Middle frontal gyrus (tissue), 1 donor: ENCODE results near the gene S100A4.
"Not testable (repeated sequence)": the region's sequence is repeated elsewhere in the genome, so short reads cannot be mapped to it uniquely, and the experiment has no call there.

Experiments
- DNase-seq: peaks from one replicate; pipeline ENCODE4 v3.0.0-alpha.2; 2015; ENCODE audit warnings: low spot score; ENCODE audit errors: extremely low spot score

The S100A4 gene

DNA sequence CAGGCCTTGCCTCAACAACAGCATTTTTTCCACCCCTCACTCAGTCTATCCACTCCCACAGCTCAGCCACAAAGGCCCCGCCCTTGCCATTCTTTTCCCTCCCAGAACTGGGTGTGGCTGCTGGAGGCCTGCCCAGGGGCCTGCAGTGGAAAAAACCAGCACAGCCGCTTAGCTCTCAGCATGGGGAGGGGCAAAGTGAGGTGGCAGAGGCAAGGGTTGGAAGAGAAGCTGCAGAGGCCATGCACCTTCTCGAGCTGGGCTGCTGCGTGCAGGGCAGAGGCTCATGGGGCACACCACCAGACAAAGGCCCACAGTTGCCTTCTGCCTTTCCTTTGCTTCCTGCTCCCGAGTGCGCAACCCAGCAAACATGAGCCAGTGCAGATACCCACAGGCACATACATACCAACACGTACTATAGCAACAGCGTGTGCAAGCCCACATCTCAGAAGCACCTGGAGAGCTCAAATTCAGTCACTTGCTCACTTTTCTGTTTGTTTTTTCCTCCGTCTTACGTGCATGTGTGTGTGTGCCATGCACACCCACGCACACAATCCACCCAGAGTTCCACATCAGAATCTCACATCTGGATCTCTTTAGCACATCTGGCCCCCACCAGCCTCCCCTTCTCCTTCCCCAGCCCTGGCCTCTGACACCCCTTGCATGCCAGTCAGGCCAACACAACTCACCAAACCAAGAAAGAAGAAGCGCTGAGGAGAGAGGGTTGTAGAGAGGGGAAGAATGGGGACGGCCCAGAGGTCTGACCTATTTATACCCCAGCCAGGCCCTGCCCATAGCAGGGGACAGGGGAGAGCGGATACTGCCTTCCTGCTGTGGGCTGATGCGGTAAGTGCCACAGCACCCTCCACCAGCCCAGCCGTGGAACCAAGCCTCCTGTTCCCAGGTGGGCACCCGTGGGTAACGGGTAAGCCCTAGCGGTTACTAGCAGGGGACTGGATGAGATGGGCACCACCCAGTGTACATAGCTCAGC is at the start of gene S100A4:
S100A4 (minus strand) TSS at position 740 of the 989 bp plus-strand sequence. CDS start 1,012 bp downstream, outside the sequence.
- DNase-seq, result no peak

DNA sequence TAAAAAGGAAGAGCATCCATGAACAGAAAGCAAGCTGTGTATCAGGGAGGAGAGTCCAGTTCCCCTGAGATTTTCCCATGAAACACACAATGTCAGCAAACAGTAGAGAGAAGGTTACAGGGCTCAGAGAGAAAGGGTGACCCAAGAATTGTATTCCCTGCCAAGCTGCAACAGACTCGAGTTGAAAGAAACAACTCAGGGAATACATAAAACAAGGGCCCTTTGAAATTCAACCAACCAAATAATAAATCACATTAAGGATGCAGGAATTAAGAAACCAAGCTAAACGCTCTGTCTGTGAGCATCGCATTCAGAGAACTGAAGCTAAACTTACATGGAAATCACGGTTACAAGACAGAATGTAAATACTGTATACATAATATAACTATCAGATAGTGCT is 47.1 kb upstream of the S100A4 start:
- no peak for DNase-seq

DNA sequence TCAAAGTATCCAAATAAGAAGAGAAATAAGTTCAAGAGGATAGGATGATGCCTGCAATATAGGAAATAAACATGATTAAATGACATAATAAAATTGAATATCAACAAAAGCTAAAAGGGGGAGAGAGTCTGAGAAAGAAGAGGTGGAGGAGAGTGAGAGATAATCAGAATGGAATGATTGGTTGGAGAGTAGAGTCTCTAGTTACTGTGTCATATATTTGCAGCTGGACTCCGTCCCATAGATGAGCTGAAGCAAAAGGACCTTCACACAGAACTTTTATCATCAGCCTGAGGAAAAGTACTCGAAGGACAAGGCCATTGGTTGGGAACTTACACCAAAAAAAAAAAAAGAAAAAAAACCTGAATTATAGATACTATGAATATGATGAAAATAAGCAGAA is 42.9 kb upstream of the S100A4 start:
- no peak for DNase-seq

DNA sequence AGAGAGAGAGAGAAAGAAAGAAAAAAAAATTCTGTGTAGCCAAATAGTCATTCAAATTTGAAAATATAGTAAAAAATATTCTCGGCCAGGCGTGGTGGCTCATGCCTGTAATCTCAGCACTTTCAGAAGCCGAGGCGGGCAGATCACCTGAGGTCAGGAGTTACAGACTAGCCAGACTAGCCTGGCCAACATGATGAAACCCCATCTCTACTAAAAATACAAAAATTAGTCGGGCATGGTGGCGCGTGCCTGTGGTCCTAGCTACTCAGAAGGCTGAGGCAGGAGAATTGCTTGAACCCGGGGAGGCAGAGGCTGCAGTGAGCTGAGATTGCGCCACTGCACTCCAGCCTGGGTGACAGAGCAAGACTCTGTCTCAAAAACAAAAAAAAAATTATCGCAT is 42.4 kb upstream of the S100A4 start:
- DNase-seq, result not testable (repeated sequence)

DNA sequence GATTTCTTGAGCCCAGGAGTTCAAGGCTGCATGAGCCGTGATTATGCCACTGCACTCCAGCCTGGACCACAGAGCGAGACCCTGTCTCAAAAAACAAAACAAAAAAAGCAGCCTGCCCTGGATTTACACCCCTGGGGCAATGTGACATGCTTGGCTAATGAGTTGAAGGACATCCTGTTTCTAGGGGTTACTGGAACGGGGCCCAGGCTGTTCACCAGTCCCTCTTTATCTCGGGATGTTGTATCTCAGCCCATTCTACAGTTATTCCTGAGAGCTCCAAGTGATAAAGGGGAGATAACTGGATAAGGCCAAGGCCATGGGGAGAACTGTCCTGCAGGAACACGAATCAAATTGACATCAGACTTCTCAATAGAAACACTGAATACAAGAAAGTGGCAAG is 41.7 kb upstream of the S100A4 start:
- no peak for DNase-seq

DNA sequence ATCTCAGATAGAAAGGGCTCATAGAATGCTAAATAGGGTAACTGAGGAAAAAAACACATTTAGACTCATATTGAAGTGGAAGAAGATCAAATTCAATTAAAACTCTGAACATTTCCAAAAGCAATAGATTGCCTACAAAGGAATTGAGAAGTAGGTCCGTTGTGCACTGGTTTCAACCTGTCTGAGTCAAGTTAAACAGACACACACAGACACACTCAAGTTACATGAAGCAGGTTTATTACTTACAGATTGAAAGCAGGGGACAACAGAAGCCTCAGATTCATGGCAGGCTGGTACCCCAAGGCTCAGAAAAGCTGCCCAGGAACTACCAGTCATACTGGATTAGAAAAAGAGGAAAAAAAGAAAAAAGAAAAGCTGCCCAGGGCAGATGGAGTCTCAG is 40.7 kb upstream of the S100A4 start:
- DNase-seq, result no peak

DNA sequence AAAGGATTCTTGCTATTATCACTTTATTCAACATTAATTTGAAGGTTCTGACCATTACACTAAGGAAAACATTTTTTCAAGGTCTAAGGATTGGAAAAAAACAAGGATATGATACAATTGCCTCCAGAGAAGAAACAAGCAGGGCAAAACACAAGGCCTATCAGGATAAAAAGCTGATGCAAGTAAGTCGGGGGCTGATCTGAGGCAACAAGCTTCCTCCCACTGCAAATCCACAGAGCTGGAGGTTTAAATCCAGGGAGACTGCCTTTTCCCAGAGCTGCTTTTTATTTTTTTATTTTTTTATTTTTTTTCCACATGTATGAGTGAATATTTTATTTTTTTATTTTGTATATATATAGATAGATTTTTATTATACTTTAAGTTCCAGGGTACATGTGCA is 39.4 kb upstream of the S100A4 start:
- DNase-seq, result no peak

DNA sequence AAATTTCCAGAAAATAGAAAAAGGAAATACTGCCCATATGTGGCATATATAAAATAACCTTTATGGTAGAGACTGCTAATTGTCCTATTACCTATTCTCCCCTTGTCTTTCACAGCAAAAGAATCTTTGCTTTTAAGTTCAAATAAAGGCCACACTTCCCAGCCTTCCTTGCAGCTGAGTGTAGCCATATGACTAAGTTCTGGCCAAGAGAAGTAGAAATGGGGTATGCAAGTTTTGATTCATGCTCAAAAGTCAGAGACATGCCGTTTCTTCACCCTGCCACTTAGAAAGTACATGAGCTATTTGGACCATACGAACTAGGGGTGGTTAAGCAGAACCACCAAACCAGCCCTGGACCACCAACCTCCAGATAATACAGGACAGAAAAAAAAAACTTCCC is 38.4 kb upstream of the S100A4 start:
- DNase-seq, result no peak

DNA sequence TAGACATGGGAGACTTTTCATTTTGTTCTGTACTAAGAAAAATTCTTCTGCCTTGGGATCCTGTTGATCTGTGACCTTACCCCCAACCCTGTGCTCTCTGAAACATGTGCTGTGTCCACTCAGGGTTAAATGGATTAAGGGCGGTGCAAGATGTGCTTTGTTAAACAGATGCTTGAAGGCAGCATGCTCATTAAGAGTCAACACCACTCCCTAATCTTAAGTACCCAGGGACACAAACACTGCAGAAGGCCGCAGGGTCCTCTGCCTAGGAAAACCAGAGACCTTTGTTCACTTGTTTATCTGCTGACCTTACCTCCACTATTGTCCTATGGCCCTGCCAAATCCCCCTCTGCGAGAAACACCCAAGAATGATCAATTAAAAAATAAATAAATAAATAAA is 37.9 kb upstream of the S100A4 start:
- not testable (repeated sequence) for DNase-seq

DNA sequence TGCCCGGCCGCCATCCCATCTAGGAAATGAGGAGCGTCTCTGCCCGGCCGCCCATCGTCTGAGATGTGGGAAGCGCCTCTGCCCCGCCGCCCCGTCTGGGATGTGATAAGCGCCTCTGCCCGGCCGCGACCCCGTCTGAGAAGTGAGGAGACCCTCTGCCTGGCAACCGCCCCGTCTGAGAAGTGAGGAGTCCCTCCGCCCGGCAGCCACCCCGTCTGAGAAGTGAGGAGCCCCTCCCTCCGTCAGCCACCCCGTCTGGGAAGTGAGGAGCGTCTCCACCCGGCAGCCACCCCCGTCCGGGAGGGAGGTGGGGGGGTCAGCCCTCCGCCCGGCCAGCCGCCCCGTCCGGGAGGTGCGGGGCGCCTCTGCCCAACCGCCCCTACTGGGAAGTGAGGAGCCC is 37.2 kb upstream of the S100A4 start:
- not testable (repeated sequence) for DNase-seq

DNA sequence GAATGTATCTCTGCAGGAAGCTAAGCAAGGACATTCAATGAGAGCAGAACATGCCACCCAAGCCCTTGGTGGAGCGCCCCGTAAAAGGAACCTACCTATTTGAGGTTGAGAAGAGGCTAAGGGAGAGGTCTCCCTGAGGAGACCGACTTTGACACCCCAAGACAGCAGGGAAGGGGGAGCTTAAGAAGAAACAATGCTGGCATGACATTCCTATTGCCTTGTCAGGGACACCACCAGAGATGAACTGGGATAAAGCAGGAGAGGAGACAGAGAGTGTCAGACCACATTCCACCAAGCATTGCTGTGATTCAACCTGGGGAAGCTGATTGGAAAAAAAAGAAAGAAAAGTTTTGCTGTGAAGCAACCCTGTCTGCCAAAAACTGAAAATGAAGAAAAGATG is 33.3 kb upstream of the S100A4 start:
- DNase-seq, result no peak

DNA sequence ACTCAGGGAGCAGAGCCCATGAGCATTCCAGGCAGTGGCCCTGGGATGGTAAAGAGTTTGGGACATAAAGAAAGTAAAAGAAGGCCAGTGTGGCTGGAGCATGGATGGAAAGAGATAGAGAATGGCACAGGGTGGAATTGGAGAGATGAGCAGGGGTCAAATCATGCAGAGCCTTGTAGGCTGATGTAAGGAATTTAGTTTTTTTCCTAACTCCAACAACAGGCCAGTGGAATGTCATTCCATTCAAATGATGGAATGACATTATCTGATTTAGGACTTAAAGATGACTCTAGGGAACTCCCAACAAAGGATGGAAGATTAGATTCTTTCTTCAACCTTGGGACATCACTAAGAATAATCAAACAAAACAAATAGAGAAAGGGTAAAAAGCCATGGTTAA is 32.9 kb upstream of the S100A4 start:
- no peak for DNase-seq

DNA sequence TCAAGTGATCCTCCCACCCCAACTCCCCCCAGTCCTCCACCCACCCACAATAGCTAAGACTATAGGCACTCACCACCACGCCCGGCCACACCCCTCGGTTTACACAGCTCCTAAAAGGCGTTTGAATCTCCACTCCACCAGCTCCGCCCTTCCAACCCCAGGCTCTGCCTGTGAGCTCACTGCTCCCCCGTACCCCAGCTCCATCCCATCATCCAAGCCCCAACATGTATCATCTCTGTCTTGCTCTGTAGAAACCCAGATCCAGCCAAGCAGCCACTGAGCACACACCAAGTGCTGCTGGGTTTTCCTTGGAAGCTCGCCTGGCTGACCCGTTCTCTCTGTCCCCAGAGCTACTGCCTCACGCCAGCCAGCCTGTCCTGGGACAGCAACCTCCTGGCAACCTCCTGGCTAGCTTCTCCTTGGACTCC is 32.0 kb upstream of the S100A4 start:
- DNase-seq, result no peak

DNA sequence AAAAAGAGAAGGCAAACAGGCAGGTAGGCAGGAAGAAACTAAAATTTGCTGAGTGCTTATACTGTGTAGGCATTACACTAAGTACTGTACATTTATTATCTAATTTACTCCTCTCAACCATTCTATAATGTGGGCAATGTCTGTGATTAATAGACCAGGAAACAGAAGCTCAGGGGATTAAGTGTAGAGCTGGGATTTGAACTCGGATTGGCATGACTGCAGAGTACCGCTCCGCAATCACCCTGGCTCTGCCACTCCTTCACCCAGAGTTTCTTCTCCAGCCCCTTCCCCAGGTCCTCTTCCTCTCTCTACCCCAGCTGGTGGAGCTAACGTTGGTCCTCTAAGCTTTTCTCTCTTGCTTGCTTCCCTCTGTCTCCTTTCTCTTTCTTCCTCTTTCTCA is 31.5 kb upstream of the S100A4 start:
- DNase-seq, result no peak

DNA sequence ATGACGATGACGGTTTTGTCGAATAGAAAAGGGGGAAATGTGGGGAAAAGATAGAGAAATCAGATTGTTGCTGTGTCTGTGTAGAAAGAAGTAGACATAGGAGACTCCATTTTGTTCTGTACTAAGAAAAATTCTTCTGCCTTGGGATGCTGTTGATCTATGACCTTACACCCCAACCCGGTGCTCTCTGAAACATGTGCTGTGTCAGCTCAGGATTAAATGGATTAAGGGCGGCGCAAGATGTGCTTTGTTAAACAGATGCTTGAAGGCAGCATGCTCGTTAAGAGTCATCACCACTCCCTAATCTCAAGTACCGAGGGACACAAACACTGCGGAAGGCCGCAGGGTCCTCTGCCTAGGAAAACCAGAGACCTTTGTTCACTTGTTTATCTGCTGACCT is 29.9 kb upstream of the S100A4 start:
- not testable (repeated sequence) for DNase-seq

DNA sequence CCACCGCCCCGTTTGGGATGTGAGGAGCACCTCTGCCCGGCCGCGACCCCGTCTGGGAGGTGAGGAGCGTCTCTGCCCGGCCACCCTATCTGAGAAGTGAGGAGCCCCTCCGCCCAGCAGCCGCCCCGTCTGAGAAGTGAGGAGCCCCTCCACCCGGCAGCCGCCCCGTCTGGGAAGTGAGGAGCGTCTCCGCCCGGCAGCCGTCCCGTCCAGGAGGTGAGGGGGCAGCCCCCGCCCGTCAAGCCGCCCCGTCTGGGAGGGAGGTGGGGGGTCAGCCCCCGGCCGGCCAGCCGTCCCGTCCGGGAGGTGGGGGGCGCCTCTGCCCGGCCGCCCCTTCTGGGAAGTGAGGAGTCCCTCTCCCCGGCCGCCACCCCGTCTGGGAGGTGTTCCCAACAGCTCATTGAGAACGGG is 29.5 kb upstream of the S100A4 start:
- DNase-seq, result not testable (repeated sequence)

DNA sequence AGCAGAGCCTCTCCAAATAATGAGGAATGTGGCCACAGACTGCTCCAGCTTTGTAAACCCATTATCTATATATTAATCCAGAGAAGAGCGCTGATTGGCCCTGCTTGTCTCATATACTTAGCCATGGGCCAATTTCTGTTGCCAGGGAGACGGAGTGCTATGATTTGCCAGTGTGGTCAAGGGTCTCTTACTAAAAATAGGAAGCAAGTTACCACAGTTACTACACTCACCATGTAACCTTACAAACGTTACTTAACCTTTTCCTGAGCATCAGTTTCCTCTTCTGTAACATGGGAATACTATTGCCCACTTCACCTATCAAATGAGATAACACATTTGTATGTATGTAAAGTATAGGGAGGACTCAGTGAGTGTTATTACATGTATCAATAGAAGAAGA is 27.7 kb upstream of the S100A4 start:
- no peak for DNase-seq

DNA sequence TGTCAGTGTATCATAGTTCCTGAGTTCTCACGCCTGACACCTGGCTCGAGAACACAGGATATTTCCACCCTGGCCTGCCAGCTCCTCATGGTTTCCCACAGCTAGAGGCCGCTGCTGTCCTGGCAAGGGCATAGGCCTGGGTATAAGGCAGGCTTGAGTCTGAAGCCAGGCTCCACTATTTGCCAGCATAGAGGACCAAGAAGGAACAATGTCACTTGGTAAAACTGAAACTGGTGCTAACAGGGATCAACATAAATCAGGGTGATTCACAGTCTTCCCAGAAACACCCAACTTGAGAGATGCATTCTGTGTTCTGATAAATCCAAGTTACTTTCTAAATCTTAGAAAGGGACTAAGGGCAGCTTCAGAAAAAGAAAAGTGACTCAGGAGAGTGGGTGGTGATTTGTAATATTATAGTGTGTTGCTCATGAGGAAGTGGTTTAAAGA is 27.0 kb upstream of the S100A4 start:
- DNase-seq, result peak; percentile 58

DNA sequence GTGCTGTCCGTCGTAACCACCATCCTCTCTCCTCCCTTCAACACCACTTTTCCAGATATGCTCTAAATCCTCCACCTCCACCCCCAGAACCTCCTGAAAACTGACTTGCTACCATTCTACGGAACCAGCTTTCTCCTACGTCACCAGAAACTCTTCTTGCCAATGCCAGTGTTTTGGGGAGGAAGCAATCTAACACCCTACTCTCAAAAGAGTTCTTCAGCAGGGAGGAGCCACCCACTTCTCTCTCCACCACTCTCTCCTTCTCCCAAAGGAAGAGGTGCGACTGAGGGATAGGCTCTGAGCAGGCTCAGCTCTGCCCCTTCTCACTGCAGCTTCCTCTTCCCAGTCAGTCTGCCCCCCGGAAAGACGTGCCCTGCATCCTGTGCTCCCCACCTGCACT is 26.1 kb upstream of the S100A4 start:
- DNase-seq, result peak; percentile 6

DNA sequence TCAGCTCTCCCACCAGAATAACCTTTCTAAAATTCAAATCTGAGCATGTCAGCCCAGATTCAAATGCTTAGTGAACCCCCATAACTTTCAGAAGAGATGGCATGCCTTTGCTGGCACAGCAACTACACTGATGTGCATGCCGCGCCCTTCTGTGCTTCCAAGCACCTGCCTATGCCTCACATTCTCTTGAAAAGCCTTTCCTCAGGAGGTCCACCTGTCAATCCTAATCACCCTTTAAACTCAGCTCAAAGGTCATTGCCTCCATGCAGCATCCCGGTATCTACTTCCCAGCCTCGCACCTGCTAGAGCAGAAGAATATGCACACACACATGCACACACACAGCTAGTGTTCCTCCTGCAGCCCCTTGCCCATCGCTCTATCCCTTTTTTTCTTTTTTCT is 25.3 kb upstream of the S100A4 start:
- no peak for DNase-seq

DNA sequence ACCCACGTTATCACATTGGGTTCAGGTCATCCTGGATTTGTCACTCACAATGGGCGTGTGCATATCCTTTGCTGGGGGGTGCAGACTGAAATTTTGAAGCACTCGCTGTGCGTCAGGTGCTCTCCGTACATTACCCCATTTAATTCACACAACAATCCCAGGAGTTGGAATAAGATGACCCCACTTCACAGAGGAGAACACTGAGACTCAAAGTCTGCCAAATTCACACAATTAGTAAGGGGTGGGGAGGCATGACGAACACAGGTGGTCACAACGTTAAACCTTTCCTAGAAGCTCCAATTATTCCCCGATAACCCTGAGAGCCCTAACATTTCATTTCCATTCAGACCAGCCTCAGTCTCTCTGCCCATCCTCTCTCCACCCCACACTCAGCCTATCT is 23.9 kb upstream of the S100A4 start:
- DNase-seq, result no peak

DNA sequence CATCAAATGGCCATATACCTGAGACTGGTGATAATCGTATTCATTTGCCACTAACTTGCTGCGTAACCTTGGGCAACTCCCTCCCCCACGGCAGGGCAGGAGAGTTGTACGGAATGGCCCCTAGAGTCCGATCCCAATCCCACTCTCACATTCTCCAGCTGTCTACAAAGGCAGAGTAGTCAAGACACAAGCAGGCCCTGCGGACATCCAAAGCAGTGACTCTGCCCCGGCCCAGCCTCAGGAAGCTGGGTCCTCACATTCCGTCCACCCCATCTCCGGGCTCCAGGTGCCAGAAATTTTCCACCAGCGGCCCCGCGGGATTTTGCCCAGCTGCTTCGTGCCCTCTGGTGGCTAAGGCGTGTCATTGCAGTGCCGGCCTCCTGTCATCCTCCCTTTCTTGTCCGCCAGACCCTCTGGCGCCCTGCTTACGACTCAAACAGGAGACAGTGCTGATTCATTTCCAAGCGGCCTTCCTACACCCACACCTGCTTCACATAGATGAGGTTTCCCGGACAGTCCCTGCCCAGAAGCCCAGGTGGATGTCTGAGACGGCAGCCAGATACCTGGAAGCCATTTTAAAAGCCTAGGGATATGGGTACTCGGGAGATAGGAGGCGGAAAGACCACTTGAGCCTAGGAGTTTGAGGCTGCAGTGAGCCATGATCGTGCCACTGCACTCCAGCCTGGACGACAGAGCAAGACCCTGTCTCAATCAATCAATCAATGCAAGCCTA is 22.9 kb upstream of the S100A4 start:
- DNase-seq, result peak; percentile 77
